Stomach (tissue), 9 donors: ENCODE data around the gene FGF5. TPM values are rescaled to one million over a fixed set of nuclear protein-coding genes. Genes with fewer than 3 reads are reported as not detected.

Experiments used
- DNase-seq, 2 donors: peaks; one replicate each; pipeline versions ENCODE4 v3.0.0 to v3.0.0-alpha.2; 2013 to 2019
- H3K27ac ChIP-seq, 5 donors: fragments of 200-600 bp in 4 of 5; sonication (generic) in 4 of 5; one replicate each; pipeline ENCODE4 v1.5.1; 2013 to 2019; ENCODE audit warnings: mild to moderate bottlenecking in 1 of 5, moderate library complexity in 1 of 5
- H3K27me3 ChIP-seq, 3 donors: fragments of 200-600 bp; sonication (generic); one replicate each; pipeline ENCODE4 v1.5.1; 2017 to 2019; ENCODE audit warnings: mixed run types in 1 of 3
- H3K36me3 ChIP-seq, 4 donors: fragments of 200-600 bp; sonication (generic); 1 replicate in 3 of 4; 2 replicates in 1 of 4; pipeline ENCODE4 v1.5.1; 2016 to 2019
- H3K4me1 ChIP-seq, 4 donors: fragments of 200-600 bp; sonication (generic); one replicate each; pipeline ENCODE4 v1.5.1; 2016 to 2019
- H3K4me3 ChIP-seq, 4 donors: fragments of 200-600 bp; sonication (generic) in 3 of 4; one replicate each; pipeline ENCODE4 v1.5.1; 2016 to 2019; ENCODE audit warnings: mild to moderate bottlenecking in 1 of 4
- H3K9me3 ChIP-seq, 4 donors: fragments of 200-600 bp; sonication (generic); one replicate each; pipeline ENCODE4 v1.5.1; 2016 to 2019
- CTCF ChIP-seq, 7 experiments: fragments of 450-650 bp in 4 of 7; fragments of 200-600 bp in 3 of 7; sonication (generic) in 3 of 7; IDR thresholded peaks; one replicate each; pipeline ENCODE4 v1.5.1; 2016 to 2019; ENCODE audit warnings: antibody characterized with exemption in 7 of 7, control low read depth in 2 of 7, mild to moderate bottlenecking in 1 of 7
- EP300 ChIP-seq: sonication (generic); formaldehyde crosslinking; IDR thresholded peaks from one replicate; pipeline ENCODE4 v1.6.1; 2017; ENCODE audit warnings: antibody characterized with exemption
- POLR2A ChIP-seq, 4 donors: fragments of 450-650 bp; IDR thresholded peaks; one replicate each; pipeline ENCODE4 v1.6.1; 2016; ENCODE audit warnings: antibody characterized with exemption in 4 of 4, control low read depth in 2 of 4, mild to moderate bottlenecking in 1 of 4, moderate library complexity in 1 of 4
- POLR2AphosphoS5 ChIP-seq, 3 donors: sonication (generic); formaldehyde crosslinking; IDR thresholded peaks; one replicate each; pipeline ENCODE4 v1.6.1; 2016; ENCODE audit warnings: antibody characterized with exemption in 3 of 3
- WGBS, 5 donors: extraction: QIAGEN DNeasy Blood & Tissue Kit in 3 of 5; methylation state at CpG; one replicate each; pipeline versions ENCODE4 v1.1.5 to v1.1.7; 2013 to 2018; 5-methylcytosine and 5-hydroxymethylcytosine counted together
- intact Hi-C: fragments of 100-400 bp; cut with DNase I; formaldehyde crosslinking; loops from one replicate; pipeline ENCODE4 v1.15.1; 2023; ENCODE audit warnings: low total_unique reads
- polyA plus RNA-seq, 3 donors: library from polyadenylated mRNA; stranded (reverse); fragments of 200-250 nt; gene quantifications; one replicate each; pipeline ENCODE4 v1.2.3, GENCODE V29; 2013
- total RNA-seq, 5 donors: library from RNA; depleted of rRNA; stranded (reverse); fragments of >200 nt; gene quantifications; one replicate each; pipeline versions ENCODE4 v1.1.0 to v1.2.3, GENCODE V29; 2014 to 2016
- donor health status: healthy with polysubstance abuse.
- donor health status: Bipolar disorder and iron deficiency.
- donor health status: healthy.

The FGF5 gene
- total and polyA plus RNA-seq, 8 donors, result 0.18 TPM; not detected in 7

GRCh38 chr4:80268081-80268823 is 1.8 kb downstream of the FGF5 start:
- Histone ChIP-seq H3K4me1 (peaks cover 7 to 39% (median 25%) of the 10 kb centered on the region in 4 donors), H3K27me3 (peaks cover 12 to 75% (median 65%) of the 10 kb centered on the region in 3 donors), H3K36me3 (no peaks in the 10 kb centered on the region), H3K27ac (no peak overlapping the region), H3K4me3 (peak overlapping the region in 2 of 4 donors; percentile 9 to 45), H3K9me3 (no peaks in the 10 kb centered on the region)
- 7 to 23% (median 11%) methylated on average over 26 to 31 of the region's 31 CpGs for WGBS, 5 donors
- intact Hi-C loops, result no loop called here
- TF ChIP-seq EP300 (no peak), CTCF (IDR thresholded peaks at IDR 0.05) (no peak), POLR2A (IDR thresholded peaks at IDR 0.05) (no peak), POLR2AphosphoS5 (IDR thresholded peaks at IDR 0.05) (no peak)
- DNase-seq, result peak in 1 of 2 donors; percentile 28

GRCh38 chr4:80268936-80269335 is 2.5 kb downstream of the FGF5 start:
- 32 to 40% (median 39%) methylated on average over 9 of the region's 9 CpGs for WGBS, 5 donors
- Histone ChIP-seq H3K27me3 (peaks cover 12 to 68% (median 58%) of the 10 kb centered on the region in 3 donors), H3K27ac (no peak overlapping the region), H3K36me3 (no peaks in the 10 kb centered on the region), H3K4me3 (peak overlapping the region in 1 of 4 donors; percentile 45), H3K9me3 (no peaks in the 10 kb centered on the region), H3K4me1 (peaks cover 7 to 36% (median 25%) of the 10 kb centered on the region in 4 donors)
- TF ChIP-seq POLR2A (IDR thresholded peaks at IDR 0.05) (no peak), POLR2AphosphoS5 (IDR thresholded peaks at IDR 0.05) (no peak), EP300 (no peak), CTCF (IDR thresholded peaks at IDR 0.05) (no peak)
- DNase-seq, result no peak
- intact Hi-C loops, result no loop called here

GRCh38 chr4:80270321-80270720 is 3.9 kb downstream of the FGF5 start:
- 86 to 93% (median 88%) methylated on average over 2 of the region's 2 CpGs for WGBS, 5 donors
- intact Hi-C loops, result no loop called here
- no peak overlapping the region for H3K27ac ChIP-seq
- TF ChIP-seq CTCF (IDR thresholded peaks at IDR 0.05) (no peak), POLR2A (IDR thresholded peaks at IDR 0.05) (no peak), POLR2AphosphoS5 (IDR thresholded peaks at IDR 0.05) (no peak), EP300 (no peak)
- H3K9me3 ChIP-seq, result no peaks in the 10 kb centered on the region
- H3K27me3 ChIP-seq, result peaks cover 12 to 54% (median 45%) of the 10 kb centered on the region in 3 donors
- H3K36me3 ChIP-seq, result no peaks in the 10 kb centered on the region
- DNase-seq, result no peak
- H3K4me3 ChIP-seq, result no peak overlapping the region
- peaks cover 7 to 31% (median 24%) of the 10 kb centered on the region in 4 donors for H3K4me1 ChIP-seq

GRCh38 chr4:80270868-80271267 is 4.4 kb downstream of the FGF5 start:
- Histone ChIP-seq H3K27me3 (peaks cover 12 to 49% (median 39%) of the 10 kb centered on the region in 3 donors), H3K4me3 (no peak overlapping the region), H3K9me3 (no peaks in the 10 kb centered on the region), H3K36me3 (no peaks in the 10 kb centered on the region), H3K27ac (no peak overlapping the region), H3K4me1 (peaks cover 7 to 25% (median 19%) of the 10 kb centered on the region in 4 donors)
- no peak for TF ChIP-seq CTCF (IDR thresholded peaks at IDR 0.05)
- no peak for TF ChIP-seq EP300
- no peak for TF ChIP-seq POLR2A (IDR thresholded peaks at IDR 0.05)
- TF ChIP-seq POLR2AphosphoS5 (IDR thresholded peaks at IDR 0.05), result no peak
- WGBS, 5 donors, result 0 to 94% (median 74%) methylated on average over 1 of the region's 1 CpG
- no peak for DNase-seq
- intact Hi-C loops, result no loop called here
